SIG-M5 treated with dmso at 0.1 percent for 504 hours (cell line): ENCODE measurements around the gene C16orf78.
"Not testable (repeated sequence)": the region's sequence is repeated elsewhere in the genome, so short reads cannot be mapped to it uniquely, and the experiment has no call there.

ENCODE experiments used
- DNase-seq: peaks from one replicate; lab custom pipeline; 2025; ENCODE audit not compliant: unreplicated experiment; lab: John Stamatoyannopoulos, UW

The C16orf78 gene

GRCh38 chr16:49349446-49350168 is 24.0 kb upstream of the C16orf78 start:
- DNase-seq, result no peak

- DNase-seq, result peak; percentile 8
These were observed 23.1 kb upstream of the C16orf78 start for GRCh38 chr16:49350265-49351095.

GRCh38 chr16:49351096-49351487 is 22.5 kb upstream of the C16orf78 start:
- DNase-seq, result no peak

GRCh38 chr16:49352892-49353291 is 20.7 kb upstream of the C16orf78 start:
- no peak for DNase-seq

GRCh38 chr16:49353680-49354079 is 19.9 kb upstream of the C16orf78 start:
- no peak for DNase-seq

GRCh38 chr16:49354101-49354500 is 19.5 kb upstream of the C16orf78 start:
- DNase-seq, result no peak

- DNase-seq, result no peak
These were observed 18.6 kb upstream of the C16orf78 start for GRCh38 chr16:49354991-49355390.

- DNase-seq, result no peak
These were observed 17.5 kb upstream of the C16orf78 start for GRCh38 chr16:49355933-49356665.

GRCh38 chr16:49356728-49357488 is 16.7 kb upstream of the C16orf78 start:
- no peak for DNase-seq

- DNase-seq, result no peak
These were observed 14.0 kb upstream of the C16orf78 start for GRCh38 chr16:49359591-49359990.

- not testable (repeated sequence) for DNase-seq
These were observed 11.9 kb upstream of the C16orf78 start for GRCh38 chr16:49361731-49362130.

- DNase-seq, result no peak
These were observed 11.4 kb upstream of the C16orf78 start for GRCh38 chr16:49362230-49362629.

- no peak for DNase-seq
These were observed 7.7 kb upstream of the C16orf78 start for GRCh38 chr16:49365711-49366509.

GRCh38 chr16:49366669-49367068 is 6.9 kb upstream of the C16orf78 start:
- DNase-seq, result no peak

GRCh38 chr16:49369651-49370611 is 3.7 kb upstream of the C16orf78 start:
- no peak for DNase-seq

GRCh38 chr16:49376206-49376605 is 2.6 kb downstream of the C16orf78 start:
- DNase-seq, result no peak

GRCh38 chr16:49377196-49377755 is 3.7 kb downstream of the C16orf78 start:
- no peak for DNase-seq

- DNase-seq, result no peak
These were observed 4.6 kb downstream of the C16orf78 start for GRCh38 chr16:49378238-49378637.

GRCh38 chr16:49378816-49379215 is 5.2 kb downstream of the C16orf78 start:
- no peak for DNase-seq
